Measurements from ENCODE around the gene TRIM60.

- no peak for TF ChIP-seq POLR2A (IDR thresholded peaks at IDR 0.05)
- no peak for TF ChIP-seq CTCF (IDR thresholded peaks at IDR 0.05 in 4 of 5, conservative IDR thresholded peaks at IDR 0.05 in 1 of 5)
Measured at GRCh38 chr4:165006456-165006855, 25.3 kb upstream of the TRIM60 start.
